IPS DF 6.9 (cell line): ENCODE data around the gene C17orf67.

Experiments
- DNase-seq: peaks from one replicate; pipeline ENCODE4 v3.0.0-alpha.2; 2013; ENCODE audit warnings: low read depth, low spot score
- H3K27ac ChIP-seq: one replicate; pipeline ENCODE4 v1.5.1; 2013; ENCODE audit warnings: low read length, control low read depth
- H3K27me3 ChIP-seq: 2 replicates; pipeline ENCODE4 v1.6.1; 2013; ENCODE audit warnings: mild to moderate bottlenecking, low read length; ENCODE audit not compliant: control insufficient read depth, insufficient read depth
- H3K36me3 ChIP-seq: 2 replicates; pipeline ENCODE4 v1.6.1; 2013; ENCODE audit warnings: low read length; ENCODE audit not compliant: control insufficient read depth, insufficient read depth
- H3K4me1 ChIP-seq: 2 replicates; pipeline ENCODE4 v1.6.1; 2013; ENCODE audit warnings: low read length; ENCODE audit not compliant: control insufficient read depth, insufficient read depth
- H3K4me3 ChIP-seq: 2 replicates; pipeline ENCODE4 v1.5.1; 2013; ENCODE audit warnings: mild to moderate bottlenecking, low read length
- H3K9me3 ChIP-seq: 2 replicates; pipeline ENCODE4 v1.6.1; 2013; ENCODE audit warnings: low read length, inconsistent platforms; ENCODE audit not compliant: control insufficient read depth, insufficient read depth
- WGBS: extraction: QIAGEN DNeasy Blood & Tissue Kit; methylation state at CpG from one replicate; pipeline ENCODE4 v1.1.7; 2013; ENCODE audit warnings: mixed read lengths, missing lambda C conversion rate; ENCODE audit not compliant: insufficient read length, insufficient coverage; 5-methylcytosine and 5-hydroxymethylcytosine counted together

Gene C17orf67

GRCh38 chr17:56778898-56779297 is 54.8 kb downstream of the C17orf67 start:
- H3K4me3 ChIP-seq: no peak overlapping the region
- no CpG with 5 or more reads among the region's 9 CpGs for WGBS

DNA sequence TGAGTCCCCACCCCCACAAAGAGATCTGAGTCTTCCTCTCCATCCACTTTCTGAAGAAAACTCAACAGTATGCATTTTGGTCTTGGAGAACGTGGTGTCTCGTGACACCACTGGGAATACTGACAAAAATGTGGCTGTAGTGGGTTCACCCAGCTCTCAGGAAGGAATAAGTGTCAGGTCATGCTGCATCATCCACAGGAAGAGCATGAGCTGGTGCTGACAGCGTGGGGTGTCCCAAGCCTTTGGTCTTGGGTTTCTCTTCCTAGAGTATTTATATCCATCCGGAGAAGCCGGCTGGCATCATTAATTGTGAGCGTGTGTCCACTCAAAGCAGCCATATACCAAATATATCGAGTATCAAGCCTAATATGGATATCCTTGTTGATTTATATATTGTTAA is 55.9 kb downstream of the C17orf67 start:
- no peak for DNase-seq
- no peak overlapping the region for H3K27ac ChIP-seq

More at GRCh38 chr17:56778898-56779297, 54.8 kb downstream of the C17orf67 start:
- Histone ChIP-seq H3K9me3 (no peaks in the 10 kb centered on the region), H3K36me3 (no peaks in the 10 kb centered on the region), H3K27ac (no peak overlapping the region), H3K27me3 (no peaks in the 10 kb centered on the region; the same call in 1 of the 2 replicates), H3K4me1 (0 out of 2 replicates have a peak, but pooled peaks cover 1% of the 10 kb centered on the region)
- DNase-seq: no peak

GRCh38 chr17:56774650-56775049 is 59.1 kb downstream of the C17orf67 start:
- no peaks in the 10 kb centered on the region for H3K4me1 ChIP-seq
- H3K36me3 ChIP-seq: no peaks in the 10 kb centered on the region
- no peak for DNase-seq
- H3K27ac ChIP-seq: no peak overlapping the region
- no CpG with 5 or more reads among the region's 2 CpGs for WGBS
- no peaks in the 10 kb centered on the region for H3K9me3 ChIP-seq
- H3K27me3 ChIP-seq: no peaks in the 10 kb centered on the region; the same call in 1 of the 2 replicates
- no peak overlapping the region for H3K4me3 ChIP-seq

More for the DNA sequence above, 55.9 kb downstream of the C17orf67 start:
- no CpG with 5 or more reads among the region's 7 CpGs for WGBS
- no peaks in the 10 kb centered on the region for H3K9me3 ChIP-seq
- H3K4me1 ChIP-seq: 0 out of 2 replicates have a peak, but pooled peaks cover 1% of the 10 kb centered on the region
- no peak overlapping the region for H3K4me3 ChIP-seq
- H3K27me3 ChIP-seq: no peaks in the 10 kb centered on the region; the same call in 1 of the 2 replicates
- no peaks in the 10 kb centered on the region for H3K36me3 ChIP-seq

GRCh38 chr17:56773124-56773523 is 60.6 kb downstream of the C17orf67 start:
- Histone ChIP-seq H3K9me3 (no peaks in the 10 kb centered on the region), H3K4me1 (no peaks in the 10 kb centered on the region), H3K4me3 (no peak overlapping the region), H3K27ac (no peak overlapping the region), H3K27me3 (no peaks in the 10 kb centered on the region), H3K36me3 (no peaks in the 10 kb centered on the region)
- no CpG with 5 or more reads among the region's 3 CpGs for WGBS
- no peak for DNase-seq

GRCh38 chr17:56772442-56772841 is 61.3 kb downstream of the C17orf67 start:
- no peak overlapping the region for H3K27ac ChIP-seq
- no peaks in the 10 kb centered on the region for H3K27me3 ChIP-seq
- WGBS: no CpG with 5 or more reads among the region's 8 CpGs
- no peaks in the 10 kb centered on the region for H3K36me3 ChIP-seq
- no peak for DNase-seq
- H3K4me3 ChIP-seq: no peak overlapping the region
- no peaks in the 10 kb centered on the region for H3K9me3 ChIP-seq
- no peaks in the 10 kb centered on the region for H3K4me1 ChIP-seq

DNA sequence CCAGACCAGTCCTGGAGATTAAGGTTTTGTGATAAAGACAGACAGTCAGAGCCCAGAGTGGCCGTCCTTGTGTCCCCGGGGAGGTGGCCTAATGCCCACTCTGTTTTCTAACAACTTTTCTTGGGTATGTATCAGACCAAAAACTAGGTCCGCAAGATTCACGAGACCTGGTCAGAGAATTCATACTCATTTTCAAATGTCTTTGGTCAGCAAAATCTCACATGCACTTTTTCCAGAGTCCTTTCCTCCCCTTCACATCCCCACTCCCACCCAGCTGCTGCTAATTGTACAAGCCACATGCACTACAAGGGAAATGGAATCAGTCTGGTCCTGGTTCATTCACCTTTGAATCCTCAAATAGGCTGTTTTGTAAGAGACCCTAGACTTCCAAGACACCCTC is 61.7 kb downstream of the C17orf67 start:
- Histone ChIP-seq H3K36me3 (no peaks in the 10 kb centered on the region), H3K27ac (no peak overlapping the region), H3K4me1 (no peaks in the 10 kb centered on the region), H3K9me3 (no peaks in the 10 kb centered on the region), H3K27me3 (no peaks in the 10 kb centered on the region), H3K4me3 (no peak overlapping the region)
- no CpG with 5 or more reads among the region's 4 CpGs for WGBS
- no peak for DNase-seq

DNA sequence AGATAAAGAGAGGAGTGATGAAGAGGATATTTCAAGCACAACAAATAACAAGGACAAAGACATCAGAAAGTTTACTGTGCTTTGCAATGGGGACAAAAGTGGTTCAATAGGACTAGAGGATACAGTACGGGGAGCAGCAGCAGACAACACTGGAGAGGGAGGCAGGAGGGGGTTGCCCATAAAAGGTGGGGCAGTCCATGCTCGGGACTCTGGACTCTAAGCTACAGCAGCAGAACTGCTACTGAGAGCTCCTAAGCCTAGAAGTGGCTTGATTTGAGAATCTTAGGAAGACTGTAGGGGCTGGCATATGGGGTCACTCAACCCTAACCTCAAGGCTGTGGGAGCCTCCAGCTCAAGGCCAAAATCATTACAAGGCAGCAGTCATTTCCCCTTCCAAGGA is 62.2 kb downstream of the C17orf67 start:
- H3K27ac ChIP-seq: no peak overlapping the region
- H3K36me3 ChIP-seq: no peaks in the 10 kb centered on the region
- no peaks in the 10 kb centered on the region for H3K4me1 ChIP-seq
- no peak for DNase-seq
- H3K27me3 ChIP-seq: no peaks in the 10 kb centered on the region
- H3K9me3 ChIP-seq: no peaks in the 10 kb centered on the region
- WGBS: no CpG with 5 or more reads among the region's 2 CpGs
- no peak overlapping the region for H3K4me3 ChIP-seq

- no peak overlapping the region for H3K27ac ChIP-seq
Observed at GRCh38 chr17:56770427-56770826, 63.3 kb downstream of the C17orf67 start.

DNA sequence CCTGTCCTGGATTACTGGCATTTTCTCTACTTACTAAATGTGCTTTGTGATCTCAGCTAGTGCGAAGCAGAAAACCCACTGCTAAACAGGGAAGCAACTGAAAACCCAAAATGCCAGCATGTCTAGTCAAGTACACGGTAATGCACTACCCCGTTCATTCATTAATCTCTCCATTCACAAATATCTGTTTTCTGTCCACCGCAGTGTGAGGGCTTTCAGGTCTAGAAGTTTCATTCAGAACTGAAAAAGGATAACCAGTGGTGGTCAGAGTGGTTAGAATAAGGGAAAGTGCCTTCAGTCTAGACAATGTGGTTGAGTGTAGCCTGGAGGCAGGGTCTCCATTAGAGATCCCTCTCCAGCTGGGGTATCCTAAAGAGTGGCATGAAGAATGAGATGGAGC is 68.3 kb downstream of the C17orf67 start:
- WGBS: no CpG with 5 or more reads among the region's 4 CpGs
- Histone ChIP-seq H3K36me3 (no peaks in the 10 kb centered on the region), H3K4me1 (no peaks in the 10 kb centered on the region), H3K27me3 (no peaks in the 10 kb centered on the region), H3K9me3 (no peaks in the 10 kb centered on the region), H3K4me3 (no peak overlapping the region), H3K27ac (no peak overlapping the region)
- DNase-seq: no peak

More at GRCh38 chr17:56770427-56770826, 63.3 kb downstream of the C17orf67 start:
- no peaks in the 10 kb centered on the region for H3K4me1 ChIP-seq
- no peaks in the 10 kb centered on the region for H3K27me3 ChIP-seq
- no peaks in the 10 kb centered on the region for H3K9me3 ChIP-seq
- no peaks in the 10 kb centered on the region for H3K36me3 ChIP-seq
- DNase-seq: no peak
- no peak overlapping the region for H3K4me3 ChIP-seq

DNA sequence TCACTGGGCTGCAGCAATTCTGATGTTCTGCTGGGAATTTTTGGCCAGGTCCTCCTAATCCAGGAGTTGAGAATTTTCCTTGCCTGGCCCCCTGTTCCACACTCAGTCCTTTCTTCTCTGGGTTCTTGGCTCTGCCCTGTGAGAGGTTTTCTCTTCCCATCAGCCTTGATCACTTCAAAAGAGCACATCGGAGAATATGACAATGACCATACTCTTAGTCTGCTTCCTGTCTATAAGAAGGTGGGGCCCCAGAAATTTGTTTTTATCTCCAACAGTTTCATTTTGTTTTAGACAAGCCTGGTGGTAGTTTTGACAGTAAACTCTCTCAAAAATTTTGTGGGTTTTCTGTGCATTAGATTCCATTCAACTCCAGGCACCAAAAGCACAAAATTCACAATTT is 70.7 kb downstream of the C17orf67 start:
- Histone ChIP-seq H3K4me3 (no peak overlapping the region), H3K4me1 (no peaks in the 10 kb centered on the region), H3K27ac (no peak overlapping the region), H3K27me3 (no peaks in the 10 kb centered on the region), H3K36me3 (no peaks in the 10 kb centered on the region), H3K9me3 (no peaks in the 10 kb centered on the region)
- no peak for DNase-seq
- no CpG with 5 or more reads among the region's 1 CpG for WGBS

DNA sequence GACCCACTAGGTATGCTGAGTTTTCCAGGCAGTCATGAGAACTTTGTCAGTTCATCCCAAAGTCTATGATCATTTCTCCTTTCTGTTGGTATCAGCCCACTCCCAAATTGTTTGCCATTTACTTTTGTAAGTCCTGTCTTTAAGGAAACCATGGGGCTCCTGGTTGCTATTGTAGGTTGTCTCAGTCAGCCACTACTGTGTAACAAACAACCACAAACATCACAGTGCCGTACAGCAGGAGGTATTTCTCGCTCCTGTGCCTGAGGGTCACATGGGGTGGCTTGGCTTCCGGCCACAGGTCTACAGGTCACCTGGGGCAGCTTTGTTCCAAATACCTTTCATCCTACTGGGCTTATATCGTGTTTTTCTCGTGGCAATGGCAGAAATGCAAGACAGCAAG is 71.6 kb downstream of the C17orf67 start:
- Histone ChIP-seq H3K27ac (no peak overlapping the region), H3K4me3 (no peak overlapping the region), H3K4me1 (no peaks in the 10 kb centered on the region), H3K36me3 (no peaks in the 10 kb centered on the region), H3K27me3 (no peaks in the 10 kb centered on the region), H3K9me3 (no peaks in the 10 kb centered on the region)
- WGBS: no CpG with 5 or more reads among the region's 5 CpGs
- DNase-seq: no peak
